ENCODE data around the gene SLC35F4. TPM values are rescaled to one million over a fixed set of nuclear protein-coding genes. Genes with fewer than 3 reads are reported as not detected.

SLC35F4 gene
- total and polyA plus RNA-seq, 2 of the 8 experiments (the other 6 are each of a cell fraction or from before 2014, with no cell fraction given) = not detected

- TF ChIP-seq KDM5A (IDR thresholded peaks at IDR 0.05; ENCODE audit: low read length) (no peak), CREB1 (IDR thresholded peaks at IDR 0.05) (no peak)
These were observed 128.3 kb downstream of the SLC35F4 start (continued) for GRCh38 chr14:57737598-57737997.
